OCI-LY3 (cell line): ENCODE results near the gene TMCC1.
"Not testable (repeated sequence)": the region's sequence is repeated elsewhere in the genome, so short reads cannot be mapped to it uniquely, and the experiment has no call there.

Experiments
- H2AFZ ChIP-seq: fragments of 200-600, 300-600 bp; shearing (Covaris generic); 2 replicates; pipeline ENCODE4 v1.6.0; 2014; ENCODE audit warnings: antibody characterized with exemption, low read depth, low read length
- H3K27ac ChIP-seq: fragments of 200-600, 300-600 bp; sonication (generic); 2 replicates; pipeline ENCODE4 v1.5.1; 2014; ENCODE audit warnings: mild to moderate bottlenecking, low read length, moderate library complexity, mixed read lengths
- H3K27me3 ChIP-seq: fragments of 200-600, 300-600 bp; sonication (generic); 2 replicates; pipeline ENCODE4 v1.6.1; 2014; ENCODE audit warnings: low read depth, low read length, mixed read lengths
- H3K36me3 ChIP-seq: fragments of 200-600, 300-600 bp; sonication (generic); replicated peaks from 2 replicates; pipeline ENCODE3; 2014; ENCODE audit warnings: low read depth, low read length, mixed read lengths
- H3K4me1 ChIP-seq: fragments of 300-600, 200-600 bp; sonication (generic); 2 replicates; pipeline ENCODE4 v1.6.1; 2014; ENCODE audit warnings: low read length, mixed read lengths
- H3K4me2 ChIP-seq: fragments of 200-600, 300-600 bp; sonication (generic); 2 replicates; pipeline ENCODE4 v1.6.1; 2014; ENCODE audit warnings: low read length, mixed read lengths
- H3K4me3 ChIP-seq: fragments of 300-600, 200-600 bp; sonication (generic); 2 replicates; pipeline ENCODE4 v1.5.1; 2014; ENCODE audit warnings: antibody characterized with exemption, mild to moderate bottlenecking, low read length, moderate library complexity
- H3K79me2 ChIP-seq: fragments of 300-600, 200-600 bp; shearing (Covaris generic); 2 replicates; pipeline ENCODE4 v1.6.1; 2014; ENCODE audit warnings: mild to moderate bottlenecking, low read length, mixed read lengths
- H3K9ac ChIP-seq: fragments of 300-600, 200-600 bp; shearing (Covaris generic); 2 replicates; pipeline ENCODE4 v1.6.0; 2014; ENCODE audit warnings: mild to moderate bottlenecking, low read length, moderate library complexity
- H3K9me3 ChIP-seq: fragments of 200-600, 300-600 bp; shearing (Covaris generic); 2 replicates; pipeline ENCODE4 v1.6.1; 2014; ENCODE audit warnings: low read length, mixed read lengths; ENCODE audit not compliant: insufficient read depth
- H4K20me1 ChIP-seq: fragments of 200-600, 300-600 bp; sonication (generic); 2 replicates; pipeline ENCODE4 v1.6.1; 2016; ENCODE audit warnings: low read length, mixed read lengths; ENCODE audit not compliant: insufficient read depth
- EZH2phosphoT487 ChIP-seq: fragments of 200-600 bp; shearing (Covaris generic); IDR thresholded peaks from 2 replicates; pipeline ENCODE4 v1.6.1; 2018; ENCODE audit warnings: antibody characterized with exemption, mixed run types, low read depth
- TF ChIP-seq, protein P1 (sequence below): fragments of 200-600, 300-600 bp; sonication (generic); IDR thresholded peaks from 2 replicates; pipeline ENCODE4 v1.5.1; 2014; ENCODE audit warnings: antibody characterized with exemption, low read length, low read depth

The TMCC1 gene

GRCh38 chr3:129857899-129858298 is 35.6 kb downstream of the TMCC1 start:
- H3K9ac ChIP-seq = no peak overlapping the region
- H3K4me2 ChIP-seq = no peak overlapping the region
- H4K20me1 ChIP-seq = no peaks in the 10 kb centered on the region
- no peaks in the 10 kb centered on the region for H3K9me3 ChIP-seq
- peaks cover 16% of the 10 kb centered on the region for H3K4me1 ChIP-seq
- no peak overlapping the region for H3K4me3 ChIP-seq
- no peak overlapping the region for H3K27ac ChIP-seq
- peaks cover 10% of the 10 kb centered on the region for H3K36me3 ChIP-seq
- peaks cover 11% of the 10 kb centered on the region for H3K79me2 ChIP-seq
- TF ChIP-seq, protein P1, sequence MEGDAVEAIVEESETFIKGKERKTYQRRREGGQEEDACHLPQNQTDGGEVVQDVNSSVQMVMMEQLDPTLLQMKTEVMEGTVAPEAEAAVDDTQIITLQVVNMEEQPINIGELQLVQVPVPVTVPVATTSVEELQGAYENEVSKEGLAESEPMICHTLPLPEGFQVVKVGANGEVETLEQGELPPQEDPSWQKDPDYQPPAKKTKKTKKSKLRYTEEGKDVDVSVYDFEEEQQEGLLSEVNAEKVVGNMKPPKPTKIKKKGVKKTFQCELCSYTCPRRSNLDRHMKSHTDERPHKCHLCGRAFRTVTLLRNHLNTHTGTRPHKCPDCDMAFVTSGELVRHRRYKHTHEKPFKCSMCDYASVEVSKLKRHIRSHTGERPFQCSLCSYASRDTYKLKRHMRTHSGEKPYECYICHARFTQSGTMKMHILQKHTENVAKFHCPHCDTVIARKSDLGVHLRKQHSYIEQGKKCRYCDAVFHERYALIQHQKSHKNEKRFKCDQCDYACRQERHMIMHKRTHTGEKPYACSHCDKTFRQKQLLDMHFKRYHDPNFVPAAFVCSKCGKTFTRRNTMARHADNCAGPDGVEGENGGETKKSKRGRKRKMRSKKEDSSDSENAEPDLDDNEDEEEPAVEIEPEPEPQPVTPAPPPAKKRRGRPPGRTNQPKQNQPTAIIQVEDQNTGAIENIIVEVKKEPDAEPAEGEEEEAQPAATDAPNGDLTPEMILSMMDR = no peak
- no peak for TF ChIP-seq EZH2phosphoT487
- no peaks in the 10 kb centered on the region for H3K27me3 ChIP-seq
- H2AFZ ChIP-seq = no peak overlapping the region

DNA sequence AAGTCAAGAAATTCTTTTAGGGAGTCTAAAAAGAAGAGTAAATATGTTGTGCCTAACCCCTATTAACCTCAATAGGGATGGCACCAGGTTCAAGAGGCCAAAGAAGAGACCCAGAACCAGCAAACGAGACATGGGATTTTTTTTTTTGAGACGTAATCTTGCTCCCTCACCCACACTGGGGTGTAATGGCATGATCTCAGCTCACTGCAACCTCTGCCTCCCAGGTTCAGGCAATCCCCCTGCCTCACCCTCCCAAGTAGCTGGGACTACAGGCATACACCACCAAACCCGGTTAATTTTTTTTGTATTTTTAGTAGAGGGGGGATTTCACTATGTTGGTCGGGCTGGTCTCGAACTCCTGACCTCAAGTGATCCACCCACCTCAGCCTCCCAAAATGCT is 36.7 kb downstream of the TMCC1 start:
- not testable (repeated sequence) for H3K9me3 ChIP-seq, H3K27me3 ChIP-seq, H4K20me1 ChIP-seq, H3K36me3 ChIP-seq, H3K9ac ChIP-seq, H3K4me2 ChIP-seq, H3K4me3 ChIP-seq, H2AFZ ChIP-seq, H3K27ac ChIP-seq
- H3K79me2 ChIP-seq = peaks cover 15% of the 10 kb centered on the region
- peaks cover 16% of the 10 kb centered on the region for H3K4me1 ChIP-seq

DNA sequence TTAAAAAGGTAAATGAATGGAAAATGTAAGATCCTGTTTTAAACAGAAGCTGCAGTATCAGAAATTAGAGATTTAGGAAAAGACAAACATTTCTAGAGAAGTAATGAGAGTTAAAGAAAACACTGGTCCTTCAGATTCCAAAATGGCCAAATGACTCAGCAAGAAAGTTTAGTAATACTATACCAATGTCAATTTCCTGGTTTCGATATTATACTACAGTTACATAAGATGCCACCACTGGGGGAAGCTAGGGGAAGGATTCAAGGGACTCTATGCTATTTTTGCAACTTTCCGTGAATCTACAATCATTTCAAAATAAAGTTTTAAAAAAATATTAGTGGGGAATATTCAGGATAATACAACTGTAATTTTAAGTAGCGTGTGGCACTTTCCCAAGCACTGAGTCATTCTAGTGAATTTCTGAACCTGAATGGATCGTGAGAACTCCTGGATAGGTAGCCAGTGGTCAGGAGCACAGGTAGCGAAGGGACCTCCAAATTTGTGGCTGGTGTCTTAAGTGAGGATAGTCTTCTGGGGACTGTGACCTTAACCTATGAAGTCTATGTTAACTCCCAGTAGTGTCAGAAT is 37.6 kb downstream of the TMCC1 start:
- no peak overlapping the region for H3K4me3 ChIP-seq
- no peak overlapping the region for H2AFZ ChIP-seq
- no peaks in the 10 kb centered on the region for H4K20me1 ChIP-seq
- no peaks in the 10 kb centered on the region for H3K9me3 ChIP-seq
- H3K4me2 ChIP-seq = peak overlapping the region; percentile 26
- TF ChIP-seq EZH2phosphoT487 = no peak
- TF ChIP-seq, protein P1 = no peak
- H3K27me3 ChIP-seq = no peaks in the 10 kb centered on the region
- no peak overlapping the region for H3K9ac ChIP-seq
- peaks cover 16% of the 10 kb centered on the region for H3K36me3 ChIP-seq
- H3K79me2 ChIP-seq = peaks cover 15% of the 10 kb centered on the region
- peaks cover 16% of the 10 kb centered on the region for H3K4me1 ChIP-seq
- no peak overlapping the region for H3K27ac ChIP-seq

GRCh38 chr3:129855170-129855831 is 38.2 kb downstream of the TMCC1 start:
- H3K79me2 ChIP-seq = peaks cover 15% of the 10 kb centered on the region
- H3K27ac ChIP-seq = no peak overlapping the region

More at GRCh38 chr3:129855170-129855831, 38.2 kb downstream of the TMCC1 start:
- H3K4me3 ChIP-seq = no peak overlapping the region
- H3K4me1 ChIP-seq = peaks cover 16% of the 10 kb centered on the region
- no peaks in the 10 kb centered on the region for H4K20me1 ChIP-seq
- no peaks in the 10 kb centered on the region for H3K9me3 ChIP-seq
- peaks cover 16% of the 10 kb centered on the region for H3K36me3 ChIP-seq
- peak overlapping the region; percentile 26 for H3K4me2 ChIP-seq
- TF ChIP-seq, protein P1 = no peak
- no peak for TF ChIP-seq EZH2phosphoT487
- no peaks in the 10 kb centered on the region for H3K27me3 ChIP-seq
- H3K9ac ChIP-seq = no peak overlapping the region
- H2AFZ ChIP-seq = no peak overlapping the region
